IMR-90 (cell line): ENCODE results near the gene NRP2. TPM values are rescaled to one million over a fixed set of nuclear protein-coding genes. Genes with fewer than 3 reads are reported as not detected.
A peak's percentile ranks its signal among the peaks of the same experiment; 100 is the strongest.

Experiments used
- ATAC-seq: fragments of 200-7000 bp; cut with Tn5 transposase; 2 replicates; pipeline ENCODE4 v1.9.1; 2020; ENCODE audit warnings: low read depth, mild to moderate bottlenecking, moderate library complexity
- BruUV-seq: library from RNA; stranded (reverse); fragments of 400-500 nt; replicated peaks from 2 replicates; lab custom pipeline; 2021; lab: Mats Ljungman, UMichigan
- CTCF ChIA-PET: fragments of 300-600 bp; formaldehyde crosslinking; extraction: SDS; loops from one replicate; lab custom pipeline; 2021; ENCODE audit warnings: antibody characterized with exemption; lab: Yijun Ruan, JAX
- POLR2A ChIA-PET: fragments of 300-600 bp; sonication (Branson Sonifier 250); formaldehyde crosslinking; loops from one replicate; lab custom pipeline; 2022; ENCODE audit warnings: antibody characterized with exemption; ENCODE audit not compliant: unreplicated experiment; lab: Charles Lee
- DNase-seq: peaks from one replicate; pipeline ENCODE4 v3.0.0; 2013
- H2AFZ ChIP-seq: replicated peaks from 2 replicates; pipeline ENCODE3; 2013; ENCODE audit warnings: low read length, mild to moderate bottlenecking; ENCODE audit not compliant: poor library complexity
- H2AK5ac ChIP-seq: 2 replicates; pipeline ENCODE4 v1.6.1; 2013; ENCODE audit warnings: low read depth, low read length, inconsistent platforms
- H2AK9ac ChIP-seq: replicated peaks from 2 replicates; pipeline ENCODE3; 2013; ENCODE audit warnings: mild to moderate bottlenecking, low read depth, low read length, moderate library complexity; ENCODE audit not compliant: poor library complexity
- H2BK120ac ChIP-seq: 2 replicates; pipeline ENCODE4 v1.6.1; 2013; ENCODE audit warnings: low read depth, low read length, inconsistent platforms
- H2BK15ac ChIP-seq: 3 replicates; pipeline ENCODE4 v1.6.1; 2013; ENCODE audit warnings: low read depth, low read length, inconsistent platforms
- H2BK20ac ChIP-seq: 2 replicates; pipeline ENCODE4 v1.6.1; 2013; ENCODE audit warnings: low read depth, mild to moderate bottlenecking, inconsistent platforms, low read length, moderate library complexity
- H2BK5ac ChIP-seq: 2 replicates; pipeline ENCODE4 v1.6.1; 2013; ENCODE audit warnings: mild to moderate bottlenecking, low read depth, low read length, inconsistent platforms; ENCODE audit not compliant: poor library complexity, severe bottlenecking
- H3K14ac ChIP-seq: replicated peaks from 2 replicates; pipeline ENCODE4 v1.6.1; 2013; ENCODE audit warnings: low read depth, low read length, inconsistent platforms
- H3K18ac ChIP-seq: 2 replicates; pipeline ENCODE4 v1.6.1; 2013; ENCODE audit warnings: low read depth, low read length, control low read depth
- H3K23ac ChIP-seq: 2 replicates; pipeline ENCODE4 v1.6.1; 2013; ENCODE audit warnings: low read depth, low read length, inconsistent platforms
- H3K27ac ChIP-seq: 2 replicates; pipeline ENCODE4 v1.5.1; 2013; ENCODE audit warnings: mild to moderate bottlenecking, control low read depth, low read length; ENCODE audit not compliant: insufficient read depth
- H3K27me3 ChIP-seq: 2 replicates; pipeline ENCODE4 v1.6.1; 2013; ENCODE audit warnings: low read length; ENCODE audit not compliant: control insufficient read depth, insufficient read depth
- H3K36me3 ChIP-seq: 2 replicates; pipeline ENCODE4 v1.6.1; 2013; ENCODE audit warnings: low read length, mixed read lengths; ENCODE audit not compliant: control insufficient read depth, insufficient read depth
- H3K4ac ChIP-seq: 2 replicates; pipeline ENCODE4 v1.6.1; 2013; ENCODE audit warnings: low read depth, low read length, inconsistent platforms
- H3K4me1 ChIP-seq: 2 replicates; pipeline ENCODE4 v1.6.1; 2013; ENCODE audit warnings: low read length, mixed read lengths; ENCODE audit not compliant: control insufficient read depth, insufficient read depth
- H3K4me2 ChIP-seq: 2 replicates; pipeline ENCODE4 v1.6.1; 2013; ENCODE audit warnings: low read depth, mild to moderate bottlenecking, control low read depth, low read length, moderate library complexity
- H3K4me3 ChIP-seq: 2 replicates; pipeline ENCODE4 v1.5.1; 2013; ENCODE audit warnings: low read depth, mild to moderate bottlenecking, control low read depth, low read length, moderate library complexity; ENCODE audit not compliant: insufficient read depth
- H3K56ac ChIP-seq: 2 replicates; pipeline ENCODE4 v1.6.1; 2013; ENCODE audit warnings: low read length, inconsistent platforms; ENCODE audit not compliant: insufficient read depth; ENCODE audit errors: extremely low read depth
- H3K79me1 ChIP-seq, 2 experiments: 2 replicates each; pipeline ENCODE4 v1.6.1; 2013; ENCODE audit warnings: low read length in 2 of 2, inconsistent platforms in 1 of 2, low read depth in 1 of 2
- H3K9ac ChIP-seq: 2 replicates; pipeline ENCODE4 v1.6.1; 2013; ENCODE audit warnings: low read depth, low read length, control low read depth
- H3K9me1 ChIP-seq: 2 replicates; pipeline ENCODE4 v1.6.1; 2013; ENCODE audit warnings: low read length, inconsistent platforms; ENCODE audit not compliant: insufficient read depth
- H3K9me3 ChIP-seq: 2 replicates; pipeline ENCODE4 v1.6.1; 2013; ENCODE audit warnings: low read length; ENCODE audit not compliant: control insufficient read depth, insufficient read depth
- H4K20me1 ChIP-seq: 2 replicates; pipeline ENCODE4 v1.6.1; 2013; ENCODE audit warnings: low read length, inconsistent platforms; ENCODE audit not compliant: insufficient read depth
- H4K5ac ChIP-seq: 2 replicates; pipeline ENCODE4 v1.6.1; 2013; ENCODE audit warnings: mild to moderate bottlenecking, low read depth, low read length, control low read depth
- H4K8ac ChIP-seq, 2 experiments: 2 replicates each; pipeline ENCODE4 v1.6.1; 2013; ENCODE audit warnings: low read depth in 2 of 2, low read length in 2 of 2, control low read depth in 1 of 2, inconsistent platforms in 1 of 2
- H4K91ac ChIP-seq: 2 replicates; pipeline ENCODE4 v1.6.1; 2013; ENCODE audit warnings: low read depth, low read length, inconsistent platforms; ENCODE audit not compliant: insufficient read depth
- ELK1 ChIP-seq: fragments of 150-350 bp; IDR thresholded peaks from 2 replicates; pipeline ENCODE4 v1.6.1; 2016; ENCODE audit warnings: low read depth, mild to moderate bottlenecking, low read length, moderate library complexity, borderline replicate concordance
- MAFK ChIP-seq: IDR thresholded peaks from 2 replicates; pipeline ENCODE4 v1.6.1; 2012; ENCODE audit warnings: low read depth, low read length, improper control_type of control experiment
- RCOR1 ChIP-seq: IDR thresholded peaks from 2 replicates; pipeline ENCODE4 v1.6.1; 2012; ENCODE audit warnings: mild to moderate bottlenecking, low read length, improper control_type of control experiment; ENCODE audit not compliant: insufficient replicate concordance
- SMC3 ChIP-seq: fragments of 150-350 bp; IDR thresholded peaks from 2 replicates; pipeline ENCODE4 v1.6.1; 2016; ENCODE audit warnings: low read depth, mild to moderate bottlenecking, antibody characterized with exemption, low read length, moderate library complexity
- USF2 ChIP-seq: fragments of 150-350 bp; IDR thresholded peaks from 2 replicates; pipeline ENCODE4 v1.6.1; 2017; ENCODE audit warnings: mild to moderate bottlenecking, antibody characterized with exemption, low read length, low read depth
- WGBS, 2 experiments: methylation state at CpG; one replicate each; pipeline versions ENCODE4 v1.1.5 to v1.1.7; 2013; ENCODE audit warnings: missing lambda C conversion rate in 2 of 2; ENCODE audit not compliant: insufficient read length in 1 of 2; ENCODE audit errors: extremely low coverage in 2 of 2; 5-methylcytosine and 5-hydroxymethylcytosine counted together
- dilution Hi-C: fragments of 300-500 bp; cut with HindIII; formaldehyde crosslinking; loops from one replicate; pipeline ENCODE4 v1.14.3; 2018; ENCODE audit warnings: low sequenced_read_pairs; ENCODE audit not compliant: unreplicated experiment
- in situ Hi-C: fragments of 300-500 bp; cut with MboI; formaldehyde crosslinking; loops from 3 replicates; pipeline ENCODE4 v1.14.3; 2019; ENCODE audit warnings: low sequenced_read_pairs, inconsistent platforms, mixed read lengths
- intact Hi-C: fragments of 100-400 bp; cut with micrococcal nuclease; formaldehyde crosslinking; loops from 2 replicates; pipeline ENCODE4 v1.10.0; 2022
- polyA plus RNA-seq, 3 experiments: library from polyadenylated mRNA; depleted of rRNA; stranded (reverse); fragments of >200 nt; gene quantifications; 2 replicates each; pipeline ENCODE4 v1.2.3, GENCODE V29; 2012; ENCODE audit warnings: low replicate concordance in 1 of 3
- total RNA-seq: library from RNA; depleted of rRNA; stranded (reverse); fragments of >200 nt; gene quantifications from 2 replicates; pipeline ENCODE4 v1.2.3, GENCODE V29; 2012

NRP2 gene
- total and polyA plus RNA-seq, 2 of the 4 experiments (the other 2 are of a cell fraction) = 46.4 to 51.3 TPM

GRCh38 chr2:205822579-205822978, 140.3 kb downstream of the NRP2 start:
- TF ChIP-seq ELK1 (no peak), RCOR1 (no peak), MAFK (peak; percentile 100), SMC3 (no peak), USF2 (no peak)

More at GRCh38 chr2:205822579-205822978, 140.3 kb downstream of the NRP2 start:
- no peak overlapping the region for H4K5ac ChIP-seq
- peak; percentile 71 for DNase-seq
- H3K56ac ChIP-seq = no peak overlapping the region
- no peak overlapping the region for H3K4ac ChIP-seq
- no peak overlapping the region for H2AFZ ChIP-seq
- no CpG with 5 or more reads among the region's 2 CpGs for WGBS, 2 experiments
- H3K9me3 ChIP-seq = no peaks in the 10 kb centered on the region
- no peaks in the 10 kb centered on the region for H3K79me1 ChIP-seq
- H3K4me1 ChIP-seq = no peaks in the 10 kb centered on the region
- no peak overlapping the region for H2AK5ac ChIP-seq
- ChIA-PET POLR2A (no interaction called here), CTCF (no interaction called here)
- H4K91ac ChIP-seq = no peak overlapping the region
- peak; percentile 29; the same call in 1 of the 2 replicates for ATAC-seq
- H3K9ac ChIP-seq = no peak overlapping the region
- peaks cover 14% of the 10 kb centered on the region for H3K27me3 ChIP-seq
- no peak overlapping the region for H3K18ac ChIP-seq
- H4K20me1 ChIP-seq = no peaks in the 10 kb centered on the region
- H3K27ac ChIP-seq = no peak overlapping the region
- no peak overlapping the region for H2BK120ac ChIP-seq
- H3K23ac ChIP-seq = no peak overlapping the region
- H3K36me3 ChIP-seq = no peaks in the 10 kb centered on the region
- no peaks in the 10 kb centered on the region for H3K9me1 ChIP-seq
- intact Hi-C loops = no loop called here
- dilution Hi-C loops = no loop called here
- BruUV-seq = no TSS peak
- H3K14ac ChIP-seq = no peak overlapping the region
- no peak overlapping the region for H2BK20ac ChIP-seq
- H4K8ac ChIP-seq = no peak overlapping the region
- H3K4me3 ChIP-seq = no peak overlapping the region
- in situ Hi-C loops = no loop called here
- H3K4me2 ChIP-seq = no peak overlapping the region
- no peak overlapping the region for H2BK5ac ChIP-seq
- no peak overlapping the region for H2BK15ac ChIP-seq
- no peak overlapping the region for H2AK9ac ChIP-seq
